ENCODE measurements around the gene SMIM45.

GRCh38 chr22:41975299-41976069 is 23.5 kb downstream of the SMIM45 start:
- TF ChIP-seq TAF1 (IDR thresholded peaks at IDR 0.05; ENCODE audit: low read depth, low read length) (no peak), POLR2A (IDR thresholded peaks at IDR 0.05; ENCODE audit: low read depth, low read length) (no peak), PAX5 (IDR thresholded peaks at IDR 0.05; ENCODE audit: insufficient read depth, low read length, severe bottlenecking) (no peak), POLR2AphosphoS5 (IDR thresholded peaks at IDR 0.05; ENCODE audit: low read depth, low read length) (no peak)
